ENCODE data around the gene EFHC2.

Gene EFHC2

DNA sequence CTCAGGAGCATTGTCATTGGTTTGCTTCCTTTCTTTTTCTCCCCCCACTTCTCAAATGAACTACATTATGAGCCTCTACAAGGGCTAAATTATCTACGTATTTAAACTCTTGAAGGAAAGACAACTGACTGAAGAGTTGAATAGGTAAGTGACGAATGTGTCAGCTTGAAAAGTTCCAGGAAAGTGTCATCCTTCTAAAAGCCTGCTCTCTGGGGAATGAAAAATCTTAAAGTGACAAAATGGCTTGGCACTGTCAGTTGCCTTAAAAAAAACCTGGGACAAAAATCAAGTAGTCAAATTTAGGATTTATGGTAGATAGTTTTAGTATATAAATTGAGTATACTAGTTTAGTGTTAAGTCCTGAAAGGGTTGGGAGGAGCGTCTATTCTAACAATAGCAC is 196.3 kb downstream of the EFHC2 start:
- no peak for DNase-seq (ENCODE audit: low read depth)

- no peak for DNase-seq (ENCODE audit: low read depth)
These were observed 199.1 kb downstream of the EFHC2 start for GRCh38 chrX:44144177-44144945.

GRCh38 chrX:44143061-44143602 is 200.3 kb downstream of the EFHC2 start:
- DNase-seq (ENCODE audit: low read depth): no peak

GRCh38 chrX:44130189-44130588 is 213.3 kb downstream of the EFHC2 start:
- DNase-seq (ENCODE audit: low read depth): no peak

GRCh38 chrX:44113337-44113736 is 230.1 kb downstream of the EFHC2 start:
- DNase-seq (ENCODE audit: low read depth): no peak

DNA sequence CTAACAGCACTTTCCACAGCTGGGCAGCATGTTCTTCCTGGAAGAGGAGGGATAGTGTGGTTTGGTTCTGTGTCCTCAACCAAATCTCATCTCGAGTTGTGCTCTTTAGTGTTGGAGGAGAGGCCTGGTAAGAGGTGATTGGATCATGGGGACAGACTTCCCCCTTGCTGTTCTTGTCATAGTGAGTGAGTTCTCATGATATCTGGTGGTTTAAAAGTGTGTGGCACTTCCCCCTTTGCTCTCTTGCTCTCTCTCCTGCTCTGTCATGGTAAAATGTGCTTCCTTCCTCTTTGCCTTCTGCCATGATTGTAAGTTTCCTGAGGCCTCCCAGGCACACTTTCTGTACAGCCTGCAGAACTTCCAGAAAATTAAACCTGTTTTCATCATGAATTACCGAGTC is 236.6 kb downstream of the EFHC2 start:
- no peak for DNase-seq (ENCODE audit: low read depth)

- no peak for DNase-seq (ENCODE audit: low read depth)
These were observed 238.1 kb downstream of the EFHC2 start for GRCh38 chrX:44105228-44105913.

GRCh38 chrX:44104699-44105098 is 238.8 kb downstream of the EFHC2 start:
- DNase-seq (ENCODE audit: low read depth): no peak

- DNase-seq (ENCODE audit: low read depth): no peak
These were observed 242.2 kb downstream of the EFHC2 start for GRCh38 chrX:44101281-44101680.

DNA sequence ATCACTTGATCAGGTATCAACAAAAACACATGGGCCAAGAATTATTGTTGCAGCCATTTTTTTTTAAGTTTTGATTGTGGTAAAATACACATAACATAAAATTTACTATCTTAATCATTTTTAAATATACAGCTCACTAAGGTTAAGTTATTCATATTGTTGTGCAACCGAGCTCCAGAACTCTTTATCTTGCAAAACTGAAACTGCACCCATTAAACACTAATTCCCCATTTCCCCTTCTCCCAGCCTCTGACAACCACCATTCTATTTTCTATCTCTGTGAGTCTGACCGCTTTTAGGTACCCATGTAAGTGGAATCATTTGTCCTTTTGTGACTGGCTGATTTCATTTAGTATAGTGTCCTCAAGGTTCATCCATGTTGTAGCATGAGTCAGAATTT is 244.1 kb downstream of the EFHC2 start:
- DNase-seq (ENCODE audit: low read depth): no peak
